22Rv1 (cell line): Measurements from ENCODE around the gene HTRA3.

Experiments
- CTCF ChIP-seq: fragments of 450-650 bp; IDR thresholded peaks from 2 replicates; pipeline ENCODE4 v1.5.1; 2017; ENCODE audit warnings: mild to moderate bottlenecking
- ZFX ChIP-seq: fragments of 450-650 bp; IDR thresholded peaks from 2 replicates; pipeline ENCODE4 v1.6.1; 2017; ENCODE audit warnings: antibody characterized with exemption, borderline replicate concordance

GRCh38 chr4:8237256-8237989 is 32.1 kb upstream of the HTRA3 start:
- TF ChIP-seq CTCF (no peak), ZFX (no peak)
